ENCODE data around the gene NFIA. TPM values are rescaled to one million over a fixed set of nuclear protein-coding genes. Genes with fewer than 3 reads are reported as not detected.

Gene NFIA
- polyA plus RNA-seq, 3 donors = 1.4 to 5.3 (median 2.4) TPM

DNA sequence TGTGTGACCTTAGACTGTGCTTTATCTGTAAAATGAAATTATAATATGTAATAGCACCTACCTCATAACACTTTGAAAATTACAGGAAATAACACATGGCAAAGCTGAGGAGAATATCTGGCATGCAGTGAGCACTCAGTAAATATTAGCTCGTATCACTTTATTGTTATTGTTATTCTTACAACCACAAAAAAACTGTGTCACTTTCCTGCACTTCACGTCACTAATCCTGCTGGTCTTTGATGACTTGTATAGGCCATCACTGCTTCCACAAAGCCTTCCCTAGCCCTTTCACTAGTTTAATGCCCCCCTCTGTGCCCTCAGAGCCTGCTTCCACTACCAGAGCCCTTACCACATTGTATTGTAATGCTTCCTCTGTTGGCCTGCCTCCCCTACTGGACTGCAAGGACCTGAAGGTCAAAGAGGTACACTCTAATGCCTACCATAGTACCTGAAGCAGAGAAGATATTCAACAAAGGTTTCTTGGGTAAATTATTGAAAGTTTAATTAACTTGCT is 231.6 kb downstream of the NFIA start:
- Histone ChIP-seq H3K4me1 (ENCODE audit: control insufficient read depth in 1 of 2, insufficient read depth in 2 of 2, low read length in 2 of 2) (no peaks in the 10 kb centered on the region), H2AFZ (ENCODE audit: insufficient read depth, low read depth, low read length, poor library complexity, severe bottlenecking) (no peak overlapping the region), H3K4me3 (replicated peaks in 1 of 3; ENCODE audit: low read depth in 2 of 3, low read length in 3 of 3) (no peak overlapping the region), H4K20me1 (ENCODE audit: insufficient read depth, low read length) (no peaks in the 10 kb centered on the region), H3K9me3 (replicated peaks in 1 of 2; ENCODE audit: control insufficient read depth in 1 of 2, insufficient read depth in 1 of 2, low read length in 2 of 2) (no peaks in the 10 kb centered on the region), H3K9ac (ENCODE audit: insufficient read depth, low read length, poor library complexity, severe bottlenecking) (no peak overlapping the region), H3K79me2 (ENCODE audit: insufficient read depth, low read length) (no peaks in the 10 kb centered on the region), H3K27ac (ENCODE audit: low read depth in 1 of 2, low read length in 2 of 2) (no peak overlapping the region), H3K4me2 (replicated peaks; ENCODE audit: extremely low read depth, low read length, poor library complexity, severe bottlenecking) (no peak overlapping the region), H3K36me3 (replicated peaks in 1 of 2; ENCODE audit: control insufficient read depth in 1 of 2, insufficient read depth in 2 of 2, low read length in 2 of 2) (no peaks in the 10 kb centered on the region), H3K27me3 (ENCODE audit: control insufficient read depth in 2 of 2, insufficient read depth in 2 of 2, low read length in 2 of 2) (no peaks in the 10 kb centered on the region)
- DNase-seq = no peak
- H3K4me1 Mint-ChIP-seq = peaks cover 2% of the 10 kb centered on the region
- H3K9me3 Mint-ChIP-seq = peaks cover 0 to 3% (median 0%) of the 10 kb centered on the region in 7 donors
- peaks cover 0 to 4% (median 0%) of the 10 kb centered on the region in 3 donors for H3K27me3 Mint-ChIP-seq (ENCODE audit: low read depth in 3 of 3)
- intact Hi-C loops (cut with micrococcal nuclease) = no loop called here
- WGBS (ENCODE audit: insufficient coverage) = 100% methylated on average over 2 of the region's 2 CpGs
- H3K4me3 Mint-ChIP-seq = no peak overlapping the region
- H3K27ac Mint-ChIP-seq = no peak overlapping the region
- TF ChIP-seq, protein P1, sequence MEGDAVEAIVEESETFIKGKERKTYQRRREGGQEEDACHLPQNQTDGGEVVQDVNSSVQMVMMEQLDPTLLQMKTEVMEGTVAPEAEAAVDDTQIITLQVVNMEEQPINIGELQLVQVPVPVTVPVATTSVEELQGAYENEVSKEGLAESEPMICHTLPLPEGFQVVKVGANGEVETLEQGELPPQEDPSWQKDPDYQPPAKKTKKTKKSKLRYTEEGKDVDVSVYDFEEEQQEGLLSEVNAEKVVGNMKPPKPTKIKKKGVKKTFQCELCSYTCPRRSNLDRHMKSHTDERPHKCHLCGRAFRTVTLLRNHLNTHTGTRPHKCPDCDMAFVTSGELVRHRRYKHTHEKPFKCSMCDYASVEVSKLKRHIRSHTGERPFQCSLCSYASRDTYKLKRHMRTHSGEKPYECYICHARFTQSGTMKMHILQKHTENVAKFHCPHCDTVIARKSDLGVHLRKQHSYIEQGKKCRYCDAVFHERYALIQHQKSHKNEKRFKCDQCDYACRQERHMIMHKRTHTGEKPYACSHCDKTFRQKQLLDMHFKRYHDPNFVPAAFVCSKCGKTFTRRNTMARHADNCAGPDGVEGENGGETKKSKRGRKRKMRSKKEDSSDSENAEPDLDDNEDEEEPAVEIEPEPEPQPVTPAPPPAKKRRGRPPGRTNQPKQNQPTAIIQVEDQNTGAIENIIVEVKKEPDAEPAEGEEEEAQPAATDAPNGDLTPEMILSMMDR (IDR thresholded peaks at IDR 0.05) = no peak
- H3K36me3 Mint-ChIP-seq = peaks cover 2 to 10% of the 10 kb centered on the region in 2 donors

DNA sequence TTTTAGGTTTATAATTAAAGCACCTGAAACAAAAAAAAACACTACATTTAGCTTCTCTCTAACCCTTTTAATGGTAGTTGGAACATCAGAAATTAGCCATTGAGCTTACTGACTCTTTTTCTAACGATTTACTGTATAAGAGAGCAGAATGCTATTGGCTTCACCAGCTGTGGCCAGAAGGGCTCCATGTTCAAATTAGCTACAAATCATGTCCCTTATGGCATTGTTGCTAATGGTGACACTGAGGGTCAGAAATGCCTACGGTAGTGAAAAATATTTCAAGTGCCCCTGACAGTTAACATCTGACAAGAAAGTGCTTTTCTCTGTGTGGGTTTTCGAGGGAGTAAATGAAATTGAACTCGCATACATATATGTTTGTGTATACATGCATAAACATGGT is 232.7 kb downstream of the NFIA start:
- Histone ChIP-seq H3K4me1 (ENCODE audit: control insufficient read depth in 1 of 2, insufficient read depth in 2 of 2, low read length in 2 of 2) (no peaks in the 10 kb centered on the region), H3K4me3 (replicated peaks in 1 of 3; ENCODE audit: low read depth in 2 of 3, low read length in 3 of 3) (no peak overlapping the region), H3K27me3 (ENCODE audit: control insufficient read depth in 2 of 2, insufficient read depth in 2 of 2, low read length in 2 of 2) (no peaks in the 10 kb centered on the region), H3K36me3 (replicated peaks in 1 of 2; ENCODE audit: control insufficient read depth in 1 of 2, insufficient read depth in 2 of 2, low read length in 2 of 2) (no peaks in the 10 kb centered on the region), H3K27ac (ENCODE audit: low read depth in 1 of 2, low read length in 2 of 2) (no peak overlapping the region), H3K9me3 (replicated peaks in 1 of 2; ENCODE audit: control insufficient read depth in 1 of 2, insufficient read depth in 1 of 2, low read length in 2 of 2) (no peaks in the 10 kb centered on the region), H3K9ac (ENCODE audit: insufficient read depth, low read length, poor library complexity, severe bottlenecking) (no peak overlapping the region), H3K79me2 (ENCODE audit: insufficient read depth, low read length) (no peaks in the 10 kb centered on the region), H4K20me1 (ENCODE audit: insufficient read depth, low read length) (no peaks in the 10 kb centered on the region), H2AFZ (ENCODE audit: insufficient read depth, low read depth, low read length, poor library complexity, severe bottlenecking) (no peak overlapping the region), H3K4me2 (replicated peaks; ENCODE audit: extremely low read depth, low read length, poor library complexity, severe bottlenecking) (no peak overlapping the region)
- H3K4me3 Mint-ChIP-seq = no peak overlapping the region
- peaks cover 5 to 17% of the 10 kb centered on the region in 2 donors for H3K36me3 Mint-ChIP-seq
- intact Hi-C loops (cut with micrococcal nuclease) = no loop called here
- TF ChIP-seq, protein P1 (IDR thresholded peaks at IDR 0.05) = no peak
- no peak overlapping the region for H3K27ac Mint-ChIP-seq
- no peak for DNase-seq
- H3K9me3 Mint-ChIP-seq = peaks cover 0 to 3% (median 0%) of the 10 kb centered on the region in 7 donors
- peaks cover 0 to 4% (median 1%) of the 10 kb centered on the region in 3 donors for H3K27me3 Mint-ChIP-seq (ENCODE audit: low read depth in 3 of 3)
- 100% methylated on average over 1 of the region's 4 CpGs for WGBS (ENCODE audit: insufficient coverage)
- peaks cover 2% of the 10 kb centered on the region for H3K4me1 Mint-ChIP-seq
